Esophagus muscularis mucosa (tissue), 4 donors: ENCODE data around the gene SCRN2.

ENCODE experiments used
- CTCF ChIP-seq, 3 experiments: fragments of 200-600 bp in 2 of 3; fragments of 450-650 bp in 1 of 3; sonication (generic) in 2 of 3; IDR thresholded peaks; one replicate each; pipeline ENCODE4 v1.5.1; 2017 to 2019; ENCODE audit warnings: antibody characterized with exemption in 3 of 3, mild to moderate bottlenecking in 2 of 3, moderate library complexity in 1 of 3
- EP300 ChIP-seq: sonication (generic); formaldehyde crosslinking; IDR thresholded peaks from one replicate; pipeline ENCODE4 v1.6.1; 2017; ENCODE audit warnings: antibody characterized with exemption
- POLR2A ChIP-seq: fragments of 450-650 bp; IDR thresholded peaks from one replicate; pipeline ENCODE4 v1.6.1; 2017; ENCODE audit warnings: antibody characterized with exemption, moderate library complexity, mild to moderate bottlenecking, low read depth
- POLR2AphosphoS5 ChIP-seq, 2 donors: sonication (generic); formaldehyde crosslinking; IDR thresholded peaks; one replicate each; pipeline ENCODE4 v1.6.1; 2017; ENCODE audit warnings: antibody characterized with exemption in 2 of 2

- TF ChIP-seq CTCF (IDR thresholded peaks at IDR 0.05) = no peak
- TF ChIP-seq EP300 = no peak
- TF ChIP-seq POLR2AphosphoS5 (IDR thresholded peaks at IDR 0.05) = no peak
- no peak for TF ChIP-seq POLR2A
These were observed 43.3 kb downstream of the SCRN2 start for GRCh38 chr17:47797797-47798196.
